ENCODE data around the gene ZDHHC8. TPM values are rescaled to one million over a fixed set of nuclear protein-coding genes. Genes with fewer than 3 reads are reported as not detected.

Gene ZDHHC8
- total RNA-seq, 1 experiment from 2014 or later, result 39.9 TPM

DNA sequence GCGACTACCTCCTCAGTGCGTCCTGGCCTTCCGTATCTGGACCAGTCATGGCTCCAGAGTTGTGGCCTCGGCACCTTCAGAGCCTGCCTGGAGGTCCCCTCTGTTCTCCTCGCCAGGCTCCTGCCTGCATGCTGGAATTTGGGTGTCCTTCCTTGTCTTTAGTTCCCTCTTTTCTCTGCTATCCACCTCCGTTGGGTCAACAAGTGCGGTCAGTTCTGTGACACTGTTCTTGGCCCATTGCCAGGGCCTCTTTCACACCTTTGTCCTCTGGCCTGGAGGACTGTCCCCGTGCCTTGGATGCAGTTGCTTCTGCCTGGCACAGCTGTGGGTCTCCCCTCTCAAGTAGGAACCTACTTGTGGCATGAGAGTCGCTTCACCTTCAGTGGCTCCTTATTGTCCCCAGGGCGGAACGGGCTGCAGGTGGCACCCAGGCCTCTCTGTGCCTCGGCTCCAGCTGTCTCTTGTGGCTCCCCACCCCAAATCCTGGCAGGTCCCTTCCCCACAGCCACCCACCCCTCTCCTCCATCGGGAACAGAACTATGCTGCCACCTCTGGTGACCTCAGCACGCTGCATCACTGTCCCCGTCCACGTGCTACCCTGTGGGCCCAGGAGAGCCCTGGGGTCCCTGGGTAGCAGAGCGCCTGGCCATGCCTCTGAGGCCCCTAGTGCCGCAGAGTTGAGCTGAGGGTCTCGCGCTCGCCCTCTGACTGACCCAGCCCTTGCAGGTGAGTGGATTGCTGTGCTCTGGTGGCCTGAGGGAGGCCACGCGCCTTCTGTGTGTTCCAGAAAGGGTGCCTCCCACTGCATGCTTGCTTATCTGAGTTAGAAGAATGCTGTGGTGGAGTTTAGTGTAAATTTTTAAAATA is 46.8 kb upstream of the ZDHHC8 start:
- H3K27me3 Mint-ChIP-seq (ENCODE audit: insufficient read depth, unreplicated experiment), result no peaks in the 10 kb centered on the region
- no TSS peak for BruUV-seq (replicated peaks)
- TF ChIP-seq, protein P1, sequence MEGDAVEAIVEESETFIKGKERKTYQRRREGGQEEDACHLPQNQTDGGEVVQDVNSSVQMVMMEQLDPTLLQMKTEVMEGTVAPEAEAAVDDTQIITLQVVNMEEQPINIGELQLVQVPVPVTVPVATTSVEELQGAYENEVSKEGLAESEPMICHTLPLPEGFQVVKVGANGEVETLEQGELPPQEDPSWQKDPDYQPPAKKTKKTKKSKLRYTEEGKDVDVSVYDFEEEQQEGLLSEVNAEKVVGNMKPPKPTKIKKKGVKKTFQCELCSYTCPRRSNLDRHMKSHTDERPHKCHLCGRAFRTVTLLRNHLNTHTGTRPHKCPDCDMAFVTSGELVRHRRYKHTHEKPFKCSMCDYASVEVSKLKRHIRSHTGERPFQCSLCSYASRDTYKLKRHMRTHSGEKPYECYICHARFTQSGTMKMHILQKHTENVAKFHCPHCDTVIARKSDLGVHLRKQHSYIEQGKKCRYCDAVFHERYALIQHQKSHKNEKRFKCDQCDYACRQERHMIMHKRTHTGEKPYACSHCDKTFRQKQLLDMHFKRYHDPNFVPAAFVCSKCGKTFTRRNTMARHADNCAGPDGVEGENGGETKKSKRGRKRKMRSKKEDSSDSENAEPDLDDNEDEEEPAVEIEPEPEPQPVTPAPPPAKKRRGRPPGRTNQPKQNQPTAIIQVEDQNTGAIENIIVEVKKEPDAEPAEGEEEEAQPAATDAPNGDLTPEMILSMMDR (IDR thresholded peaks at IDR 0.05; ENCODE audit: insufficient read depth in 1 of 2, low read depth in 1 of 2, low read length in 1 of 2, severe bottlenecking in 1 of 2, unreplicated experiment in 1 of 2), result peak; percentile 50 to 63
- Histone ChIP-seq H3K36me3 (ENCODE audit: control insufficient read depth, insufficient read depth, low read length) (peaks cover 4% of the 10 kb centered on the region), H3K27me3 (replicated peaks; ENCODE audit: control insufficient read depth, insufficient read depth, low read length) (no peaks in the 10 kb centered on the region), H3K9me3 (no peaks in the 10 kb centered on the region), H3K4me1 (peaks cover 23% of the 10 kb centered on the region), H3K4me3 (ENCODE audit: low read depth, low read length) (no peak overlapping the region)
- no peaks in the 10 kb centered on the region for H3K9me3 Mint-ChIP-seq (ENCODE audit: unreplicated experiment)
- no peak overlapping the region for H3K27ac Mint-ChIP-seq (ENCODE audit: unreplicated experiment)
- CTCF ChIA-PET, result no interaction called here
- intact Hi-C loops (cut with micrococcal nuclease; ENCODE audit: unreplicated experiment), result loop anchor here (5.0 kb wide), 1 partner anchor 67 kb away; the partner anchor contains the start of gene ARVCF
- POLR2A ChIA-PET, result interaction anchor here (0.6 kb wide), 1 partner anchor 69 kb away, joined by 3 read pairs; no protein-coding TSS in a partner anchor
- H3K4me1 Mint-ChIP-seq (ENCODE audit: low read depth, unreplicated experiment), result peaks cover 22% of the 10 kb centered on the region
- no peak overlapping the region for H3K4me3 Mint-ChIP-seq (ENCODE audit: unreplicated experiment)
- H3K36me3 Mint-ChIP-seq (ENCODE audit: insufficient read depth, unreplicated experiment), result peaks cover 76% of the 10 kb centered on the region
- DNase-seq, result peak in 1 of 2 experiments; percentile 57

DNA sequence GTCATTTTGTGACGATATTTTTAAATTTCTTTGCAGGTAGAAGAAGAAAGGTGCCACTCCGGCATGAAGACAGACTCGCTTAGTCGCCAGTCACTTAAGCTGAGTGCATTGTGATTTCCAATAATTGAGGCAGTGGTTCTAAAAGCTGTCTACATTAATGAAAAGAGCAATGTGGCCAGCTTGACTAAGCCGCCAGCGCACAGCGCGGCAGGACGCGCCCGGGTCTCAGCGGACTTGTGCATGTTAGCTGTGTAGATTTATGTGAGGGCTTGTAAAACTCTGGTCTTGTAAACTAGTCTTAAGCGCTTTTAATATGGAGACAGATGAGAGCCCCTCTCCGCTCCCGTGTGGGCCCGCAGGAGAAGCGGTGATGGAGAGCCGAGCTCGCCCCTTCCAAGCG is 46.0 kb upstream of the ZDHHC8 start:
- ChIA-PET POLR2A (no interaction called here), CTCF (no interaction called here)
- H3K4me3 Mint-ChIP-seq (ENCODE audit: unreplicated experiment), result no peak overlapping the region
- BruUV-seq (replicated peaks), result no TSS peak
- TF ChIP-seq, protein P1 (IDR thresholded peaks at IDR 0.05; ENCODE audit: insufficient read depth in 1 of 2, low read depth in 1 of 2, low read length in 1 of 2, severe bottlenecking in 1 of 2, unreplicated experiment in 1 of 2), result no peak
- no peak overlapping the region for H3K27ac Mint-ChIP-seq (ENCODE audit: unreplicated experiment)
- H3K4me1 ChIP-seq, result peaks cover 23% of the 10 kb centered on the region
- H3K36me3 ChIP-seq (ENCODE audit: control insufficient read depth, insufficient read depth, low read length), result peaks cover 4% of the 10 kb centered on the region
- peaks cover 22% of the 10 kb centered on the region for H3K4me1 Mint-ChIP-seq (ENCODE audit: low read depth, unreplicated experiment)
- H3K27me3 ChIP-seq (replicated peaks; ENCODE audit: control insufficient read depth, insufficient read depth, low read length), result no peaks in the 10 kb centered on the region
- peaks cover 81% of the 10 kb centered on the region for H3K36me3 Mint-ChIP-seq (ENCODE audit: insufficient read depth, unreplicated experiment)
- no peaks in the 10 kb centered on the region for H3K9me3 Mint-ChIP-seq (ENCODE audit: unreplicated experiment)
- no peaks in the 10 kb centered on the region for H3K9me3 ChIP-seq
- no peak overlapping the region for H3K4me3 ChIP-seq (ENCODE audit: low read depth, low read length)
- H3K27me3 Mint-ChIP-seq (ENCODE audit: insufficient read depth, unreplicated experiment), result no peaks in the 10 kb centered on the region
- intact Hi-C loops (cut with micrococcal nuclease; ENCODE audit: unreplicated experiment), result no loop called here
- DNase-seq, result no peak

DNA sequence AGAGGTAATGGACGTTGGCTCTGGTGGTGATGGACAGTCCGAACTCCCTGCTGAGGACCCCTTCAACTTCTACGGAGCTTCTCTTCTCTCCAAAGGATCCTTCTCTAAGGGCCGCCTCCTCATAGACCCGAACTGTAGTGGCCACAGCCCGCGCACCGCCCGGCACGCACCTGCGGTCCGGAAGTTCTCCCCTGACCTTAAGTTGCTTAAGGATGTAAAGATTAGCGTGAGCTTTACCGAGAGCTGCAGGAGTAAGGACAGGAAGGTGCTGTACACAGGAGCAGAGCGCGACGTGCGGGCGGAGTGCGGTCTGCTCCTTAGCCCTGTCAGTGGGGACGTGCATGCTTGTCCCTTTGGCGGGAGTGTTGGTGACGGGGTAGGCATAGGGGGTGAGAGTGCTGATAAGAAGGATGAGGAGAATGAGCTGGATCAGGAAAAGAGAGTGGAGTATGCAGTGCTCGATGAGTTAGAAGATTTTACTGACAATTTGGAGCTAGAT is 45.5 kb upstream of the ZDHHC8 start:
- CTCF ChIA-PET, result no interaction called here
- peaks cover 22% of the 10 kb centered on the region for H3K4me1 Mint-ChIP-seq (ENCODE audit: low read depth, unreplicated experiment)
- H3K36me3 Mint-ChIP-seq (ENCODE audit: insufficient read depth, unreplicated experiment), result peaks cover 81% of the 10 kb centered on the region
- DNase-seq, result no peak
- TF ChIP-seq, protein P1 (IDR thresholded peaks at IDR 0.05; ENCODE audit: insufficient read depth in 1 of 2, low read depth in 1 of 2, low read length in 1 of 2, severe bottlenecking in 1 of 2, unreplicated experiment in 1 of 2), result no peak
- Histone ChIP-seq H3K27me3 (replicated peaks; ENCODE audit: control insufficient read depth, insufficient read depth, low read length) (no peaks in the 10 kb centered on the region), H3K4me1 (peaks cover 22% of the 10 kb centered on the region), H3K9me3 (no peaks in the 10 kb centered on the region), H3K36me3 (ENCODE audit: control insufficient read depth, insufficient read depth, low read length) (peaks cover 4% of the 10 kb centered on the region), H3K4me3 (ENCODE audit: low read depth, low read length) (no peak overlapping the region)
- intact Hi-C loops (cut with micrococcal nuclease; ENCODE audit: unreplicated experiment), result no loop called here
- H3K27me3 Mint-ChIP-seq (ENCODE audit: insufficient read depth, unreplicated experiment), result no peaks in the 10 kb centered on the region
- no peaks in the 10 kb centered on the region for H3K9me3 Mint-ChIP-seq (ENCODE audit: unreplicated experiment)
- H3K4me3 Mint-ChIP-seq (ENCODE audit: unreplicated experiment), result no peak overlapping the region
- no peak overlapping the region for H3K27ac Mint-ChIP-seq (ENCODE audit: unreplicated experiment)
- no TSS peak for BruUV-seq (replicated peaks)
- POLR2A ChIA-PET, result no interaction called here

Measured in Caco-2 (cell line).